HG02943 (cell line): ENCODE results near the gene SMYD3.

Source experiments
- ATAC-seq: cut with Tn5 transposase; IDR thresholded peaks from one replicate; pipeline ENCODE4 v1.9.1; 2021; ENCODE audit warnings: mild to moderate bottlenecking, low read depth, moderate library complexity; ENCODE audit not compliant: unreplicated experiment

SMYD3 gene

DNA sequence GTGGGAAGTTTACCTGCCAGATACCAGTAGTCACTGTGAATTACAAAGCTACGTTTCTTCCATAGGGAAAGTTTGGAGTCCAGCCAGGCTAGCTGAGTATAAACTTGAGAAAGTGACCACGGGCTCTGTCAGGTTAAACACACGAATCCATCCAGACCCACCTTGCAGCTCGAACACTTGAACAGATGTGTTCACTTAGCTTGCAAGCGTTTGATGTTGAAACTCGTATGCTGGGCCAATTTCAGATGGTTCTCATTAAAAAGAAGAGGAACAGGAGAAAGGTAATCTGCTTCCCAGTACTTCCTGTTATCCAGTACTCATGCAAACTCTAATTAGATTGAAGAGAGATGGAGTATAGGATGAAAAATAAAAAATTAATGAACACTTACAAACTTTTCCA is 636.4 kb downstream of the SMYD3 start:
- no peak for ATAC-seq

DNA sequence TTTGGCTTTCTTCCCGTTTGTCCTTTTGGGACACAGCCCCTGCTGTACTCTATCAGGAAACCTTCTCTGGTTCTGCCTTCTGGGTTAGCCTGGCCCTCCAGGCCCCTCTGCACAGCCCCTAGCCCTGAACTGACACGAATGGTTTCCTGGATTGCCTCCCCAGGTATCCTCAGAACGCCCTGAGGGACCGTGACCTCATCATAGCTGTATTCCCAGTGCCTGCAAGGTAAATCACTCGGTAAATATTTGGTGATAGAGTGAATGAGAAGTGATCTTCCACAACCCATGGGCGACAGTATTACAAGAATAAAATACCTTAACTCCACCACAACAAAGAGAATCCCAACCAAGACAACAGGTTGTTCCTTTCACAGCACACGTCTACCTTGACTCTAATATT is 637.2 kb downstream of the SMYD3 start:
- ATAC-seq, result no peak

DNA sequence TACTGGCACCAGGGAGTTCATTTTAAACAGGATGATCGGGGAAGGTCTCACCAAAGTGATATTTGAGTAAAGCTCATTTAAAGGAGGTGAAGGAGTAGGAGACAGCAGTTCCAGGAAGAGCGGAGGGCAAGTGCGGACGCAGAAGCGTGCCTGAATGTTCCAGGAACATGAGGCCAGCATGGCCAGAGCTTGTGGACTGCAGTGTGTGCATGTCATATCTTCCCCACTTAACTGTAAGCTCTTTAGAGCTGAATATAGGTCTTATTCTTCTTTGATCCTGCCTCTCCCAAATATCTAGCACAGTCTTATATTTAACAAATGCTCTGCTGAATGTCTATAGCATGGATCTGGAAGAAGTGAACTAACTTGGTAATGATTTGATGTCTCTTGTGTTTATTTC is 639.3 kb downstream of the SMYD3 start:
- ATAC-seq, result no peak

GRCh38 chr1:245864872-245865271 is 642.2 kb downstream of the SMYD3 start:
- no peak for ATAC-seq

GRCh38 chr1:245863566-245864184 is 643.4 kb downstream of the SMYD3 start:
- ATAC-seq, result no peak

DNA sequence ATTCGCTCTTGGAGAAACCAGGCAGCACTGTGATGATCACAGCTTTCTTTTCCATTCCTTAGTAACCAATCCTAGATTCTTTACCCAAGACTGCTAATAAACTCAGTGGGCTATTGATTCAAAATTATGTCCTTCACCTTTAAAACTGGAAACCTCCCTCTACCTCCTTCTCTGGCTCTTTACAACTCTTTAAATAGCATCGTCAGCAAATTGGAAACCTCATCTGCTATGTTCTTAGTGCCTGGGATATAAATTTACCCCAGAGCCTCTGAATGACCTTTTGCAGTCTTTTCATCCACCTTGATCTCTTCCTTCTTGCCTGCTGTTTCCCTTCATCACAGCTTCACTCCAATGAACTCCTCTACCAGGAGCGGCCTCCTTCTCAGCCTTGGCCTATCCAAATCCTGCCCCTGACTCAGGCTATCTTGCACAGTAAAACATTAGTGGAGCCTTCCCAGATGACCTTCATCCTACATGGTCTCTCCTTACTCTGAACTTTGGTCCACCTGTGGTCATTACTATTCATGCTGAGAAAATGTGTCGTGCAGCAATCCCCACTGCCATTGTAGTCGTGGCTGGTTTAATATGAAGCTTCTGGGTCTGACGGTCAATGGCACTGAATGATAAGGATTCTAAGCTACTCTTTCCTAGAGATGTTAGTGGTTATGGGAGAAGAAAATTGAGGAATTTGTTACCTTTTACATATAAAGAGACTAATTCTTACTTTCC is 644.1 kb downstream of the SMYD3 start:
- no peak for ATAC-seq

- ATAC-seq, result no peak
These were observed 646.2 kb downstream of the SMYD3 start for GRCh38 chr1:245860657-245861544.

GRCh38 chr1:245859493-245860114 is 647.5 kb downstream of the SMYD3 start:
- no peak for ATAC-seq

GRCh38 chr1:245858722-245859492 is 648.2 kb downstream of the SMYD3 start:
- no peak for ATAC-seq

DNA sequence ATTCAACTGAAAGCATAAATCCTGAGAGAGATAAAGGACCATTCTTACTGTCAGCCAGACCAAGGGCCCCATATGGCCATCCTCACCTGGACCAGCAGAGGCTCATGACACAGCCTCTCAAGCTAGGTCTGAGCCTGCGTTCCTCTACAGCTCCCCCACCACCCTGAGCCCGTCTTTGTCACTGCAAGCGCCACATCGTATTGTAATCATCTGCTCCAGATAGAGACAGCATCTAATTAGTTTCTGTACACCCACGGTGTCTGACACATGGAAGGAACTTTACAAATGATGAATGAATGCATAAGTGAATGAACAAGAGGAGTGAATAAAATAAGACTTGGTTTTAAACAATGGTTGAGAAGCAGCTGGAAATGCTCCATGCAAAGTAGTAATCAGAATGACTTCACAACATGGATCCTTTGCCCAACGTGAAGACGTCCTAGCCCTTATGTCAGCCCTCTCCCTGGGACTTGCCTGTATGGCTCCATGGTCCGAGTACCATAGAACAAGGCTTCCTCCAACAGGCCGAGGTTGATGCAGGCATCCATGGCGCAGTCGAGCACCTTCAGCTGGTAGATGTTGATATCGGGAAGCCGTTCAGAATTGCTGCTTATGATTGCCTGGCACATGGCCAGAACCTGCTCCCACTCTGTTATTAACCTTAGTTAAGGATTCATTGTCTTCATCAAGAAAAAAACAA is 648.9 kb downstream of the SMYD3 start:
- no peak for ATAC-seq

GRCh38 chr1:245856944-245857531 is 650.0 kb downstream of the SMYD3 start:
- ATAC-seq, result no peak

DNA sequence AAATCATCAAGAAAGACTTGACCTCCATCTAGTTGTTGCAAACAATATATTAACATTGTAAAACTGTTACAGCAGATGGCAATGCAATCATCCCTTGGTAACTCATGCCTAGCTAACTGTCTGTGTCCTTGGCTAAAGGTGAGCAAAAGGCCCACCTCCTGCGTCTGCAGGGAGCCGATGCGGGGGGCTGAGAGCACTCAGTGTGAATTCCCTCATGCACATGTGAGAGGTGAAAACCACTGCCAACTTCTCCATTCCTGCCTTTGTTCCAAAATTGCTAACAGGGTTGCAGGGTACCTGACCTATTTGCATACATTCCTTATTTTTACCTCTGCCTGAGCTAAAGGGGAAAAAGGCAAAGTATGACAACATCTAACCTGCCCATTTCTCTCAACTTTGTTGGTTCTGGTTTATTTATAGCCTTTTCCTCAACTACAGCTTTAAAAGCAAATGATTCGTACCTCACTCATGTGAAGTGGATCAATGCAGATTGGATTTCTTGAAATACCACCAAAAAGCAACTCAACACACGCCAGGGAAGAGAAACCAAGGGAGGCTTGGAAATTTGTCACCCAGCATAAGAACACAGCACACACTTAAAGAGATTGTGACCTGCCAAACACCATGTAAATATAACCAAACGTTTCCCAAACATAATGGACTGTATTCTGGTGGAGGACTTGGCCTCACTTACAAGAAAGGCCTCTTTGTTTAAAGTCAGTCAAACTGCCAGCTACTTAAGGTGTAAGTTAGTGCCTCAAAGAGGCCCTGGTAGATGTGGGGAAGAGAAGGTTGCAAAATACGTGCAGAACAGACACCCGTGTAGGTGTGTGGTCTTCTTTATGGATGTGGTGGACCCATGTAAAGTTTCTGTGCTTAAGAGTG is 651.0 kb downstream of the SMYD3 start:
- ATAC-seq, result no peak

GRCh38 chr1:245853291-245853690 is 653.8 kb downstream of the SMYD3 start:
- ATAC-seq, result no peak

DNA sequence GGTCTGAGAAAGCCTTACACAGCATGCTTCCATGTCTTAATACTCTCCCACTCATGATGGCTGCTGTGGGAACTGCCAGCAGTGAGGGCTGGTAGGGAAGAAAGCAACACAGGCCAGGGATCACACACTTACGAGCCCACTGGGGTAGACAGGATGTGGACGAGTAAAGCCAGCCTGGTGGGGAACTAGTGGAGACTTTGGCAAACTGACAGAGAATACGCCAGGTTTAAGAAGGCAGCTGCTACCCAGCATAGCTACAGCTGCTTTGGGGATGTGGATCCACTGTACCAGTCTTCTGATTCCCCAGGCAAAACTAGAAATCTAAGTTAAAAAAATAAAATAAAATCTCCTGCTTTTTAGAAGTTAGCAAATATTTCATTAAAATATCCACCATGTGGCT is 664.0 kb downstream of the SMYD3 start:
- no peak for ATAC-seq

DNA sequence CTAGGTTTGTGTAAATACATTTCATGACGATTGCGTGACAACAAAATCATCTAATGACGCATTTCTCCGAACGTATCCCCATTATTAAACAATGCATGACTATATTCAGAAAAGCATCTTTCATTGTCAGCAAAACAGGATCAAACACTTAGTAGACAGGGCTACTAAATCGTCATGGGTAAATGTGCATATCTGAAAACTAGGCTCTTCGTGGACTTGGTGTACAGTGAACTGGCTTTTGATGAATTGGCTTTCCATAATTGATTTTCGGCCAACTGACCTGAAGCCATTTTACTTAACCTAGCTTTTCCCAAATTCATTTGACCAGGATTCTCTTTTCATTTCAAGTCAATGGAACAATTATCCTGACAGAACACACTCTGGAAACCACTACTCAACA is 665.0 kb downstream of the SMYD3 start:
- ATAC-seq, result no peak

DNA sequence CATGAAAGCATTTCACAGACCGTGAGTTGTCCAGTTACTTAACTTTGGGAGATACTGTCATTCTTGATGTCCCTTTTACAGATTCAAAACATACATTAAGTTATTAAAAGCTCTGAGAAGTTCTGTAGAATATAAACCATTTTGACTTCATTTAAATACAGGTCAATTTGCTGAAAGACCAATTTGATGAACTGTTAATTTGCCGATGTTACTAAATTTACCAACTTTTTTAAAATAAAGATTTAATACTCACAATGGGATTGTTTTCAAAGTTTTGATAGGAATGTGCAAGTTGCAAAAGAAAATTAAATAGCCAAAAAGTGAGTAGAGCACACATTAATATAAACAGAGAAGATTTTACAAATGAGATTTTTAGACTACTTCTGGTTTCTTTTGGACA is 666.1 kb downstream of the SMYD3 start:
- ATAC-seq, result no peak

- no peak for ATAC-seq
These were observed 669.4 kb downstream of the SMYD3 start for GRCh38 chr1:245837718-245838117.

GRCh38 chr1:245835386-245835785 is 671.7 kb downstream of the SMYD3 start:
- ATAC-seq, result no peak
